ENCODE results near the gene EFNA5. TPM values are rescaled to one million over a fixed set of nuclear protein-coding genes. Genes with fewer than 3 reads are reported as not detected.

Gene EFNA5
- total and polyA plus RNA-seq, 4 donors = 0.14 to 0.93 (median 0.54) TPM

GRCh38 chr5:107597803-107598202, 72.9 kb downstream of the EFNA5 start (continued):
- TF ChIP-seq REST (IDR thresholded peaks at IDR 0.05) (no peak), RAD21 (IDR thresholded peaks at IDR 0.05) (no peak)

- Histone ChIP-seq H3K27me3 (ENCODE audit: control insufficient read depth in 4 of 4, insufficient read depth in 4 of 4, low read length in 3 of 4) (no peaks in the 10 kb centered on the region), H3K4me1 (ENCODE audit: control insufficient read depth in 4 of 4, insufficient read depth in 4 of 4, low read length in 3 of 4) (no peaks in the 10 kb centered on the region), H3K4me3 (ENCODE audit: low read depth in 1 of 3, low read length in 3 of 3) (no peak overlapping the region), H3K9ac (ENCODE audit: low read depth in 1 of 2, low read length in 2 of 2) (no peak overlapping the region), H3K36me3 (ENCODE audit: control insufficient read depth in 4 of 4, insufficient read depth in 3 of 4, low read depth in 1 of 4, low read length in 3 of 4) (no peaks in the 10 kb centered on the region), H3K9me3 (ENCODE audit: control insufficient read depth in 4 of 4, low read length in 3 of 4) (no peaks in the 10 kb centered on the region), H3K27ac (ENCODE audit: low read depth in 1 of 2, low read length in 2 of 2) (no peak overlapping the region)
- no peak for DNase-seq (ENCODE audit: low spot score)
- 92% methylated on average over 3 of the region's 3 CpGs for WGBS
- TF ChIP-seq ZBTB33 (IDR thresholded peaks at IDR 0.05) (no peak), HNF4G (IDR thresholded peaks at IDR 0.05) (no peak), FOXA2 (IDR thresholded peaks at IDR 0.05) (no peak), REST (IDR thresholded peaks at IDR 0.05) (no peak), ATF3 (IDR thresholded peaks at IDR 0.05) (no peak), CTCF (IDR thresholded peaks at IDR 0.05; ENCODE audit: low read depth, low read length, missing input control) (no peak), JUND (IDR thresholded peaks at IDR 0.05) (no peak), YY1 (IDR thresholded peaks at IDR 0.05) (no peak), FOXA1 (IDR thresholded peaks at IDR 0.05) (no peak), TAF1 (conservative IDR thresholded peaks at IDR 0.05) (no peak)
Measured at GRCh38 chr5:107597247-107597646, 73.5 kb downstream of the EFNA5 start.

Data from liver (tissue), 9 donors.